ENCODE data around the gene SSRP1.

- TF ChIP-seq CTCF (IDR thresholded peaks at IDR 0.05; ENCODE audit: poor library complexity, severe bottlenecking) (no peak), EP300 (conservative IDR thresholded peaks at IDR 0.05; ENCODE audit: poor library complexity, severe bottlenecking) (no peak), TAF1 (IDR thresholded peaks at IDR 0.05; ENCODE audit: low read depth) (no peak), SMC3 (conservative IDR thresholded peaks at IDR 0.05; ENCODE audit: poor library complexity) (no peak), REST (IDR thresholded peaks at IDR 0.05; ENCODE audit: borderline replicate concordance) (no peak), RAD21 (conservative IDR thresholded peaks at IDR 0.05) (no peak), EZH2 (IDR thresholded peaks at IDR 0.05; ENCODE audit: borderline replicate concordance, insufficient read depth, low read length, poor library complexity, severe bottlenecking) (no peak), POLR2AphosphoS5 (IDR thresholded peaks at IDR 0.05) (no peak), MXI1 (conservative IDR thresholded peaks at IDR 0.05; ENCODE audit: poor library complexity, severe bottlenecking) (no peak)
These were observed 5.7 kb downstream of the SSRP1 start for GRCh38 chr11:57330029-57330428.

Measured in neural cell (in vitro differentiated cells).